HepG2 (cell line): Measurements from ENCODE around the gene HSF4. TPM values are rescaled to one million over a fixed set of nuclear protein-coding genes. Genes with fewer than 3 reads are reported as not detected.

ENCODE experiments used
- EED ChIP-seq: sonication (generic); formaldehyde crosslinking; IDR thresholded peaks from 2 replicates; pipeline ENCODE4 v1.5.0; 2020; ENCODE audit warnings: mild to moderate bottlenecking, missing genetic modification reagents
- KDM5B ChIP-seq: sonication (generic); formaldehyde crosslinking; IDR thresholded peaks from 2 replicates; pipeline ENCODE4 v1.4.0; 2020; ENCODE audit warnings: missing genetic modification reagents, mild to moderate bottlenecking, borderline replicate concordance
- MZF1 ChIP-seq: sonication (generic); formaldehyde crosslinking; IDR thresholded peaks from 2 replicates; pipeline ENCODE4 v1.8.1; 2023; ENCODE audit warnings: mild to moderate bottlenecking, missing genetic modification reagents, borderline replicate concordance
- NFKBIZ ChIP-seq: IDR thresholded peaks from 2 replicates; pipeline ENCODE4 v1.6.1; 2018; ENCODE audit warnings: missing genetic modification reagents, missing compliant biosample characterization
- PHF21A ChIP-seq: sonication (generic); formaldehyde crosslinking; IDR thresholded peaks from 2 replicates; pipeline ENCODE4 v1.5.0; 2020; ENCODE audit warnings: mild to moderate bottlenecking, missing genetic modification reagents
- RXRA ChIP-seq: sonication (generic); formaldehyde crosslinking; IDR thresholded peaks from 2 replicates; pipeline ENCODE4 v1.5.1; 2020; ENCODE audit warnings: missing genetic modification reagents
- ZNF567 ChIP-seq: sonication (generic); formaldehyde crosslinking; IDR thresholded peaks from 2 replicates; pipeline ENCODE4 v1.8.1; 2023; ENCODE audit warnings: mild to moderate bottlenecking, missing genetic modification reagents, borderline replicate concordance
- ZNF883 ChIP-seq: sonication (generic); formaldehyde crosslinking; IDR thresholded peaks from 2 replicates; pipeline ENCODE4 v1.5.1; 2020; ENCODE audit warnings: mild to moderate bottlenecking, missing genetic modification reagents; ENCODE audit errors: not compliant biosample characterization
- polyA plus RNA-seq, 8 experiments: library from polyadenylated mRNA; depleted of rRNA in 3 of 8; stranded (reverse) in 7 of 8; unstranded in 1 of 8; fragments of >200 nt; fragmentation: Illumina TruSeq in 4 of 8; extraction: Trizol in 4 of 8; gene quantifications; 2 replicates each; pipeline versions ENCODE4 v1.2.1 to v1.2.3, GENCODE V29; 2011 to 2016; ENCODE audit warnings: low read depth in 4 of 8, missing spikeins in 1 of 8, mixed read lengths in 1 of 8; ENCODE audit not compliant: insufficient read depth in 1 of 8
- total RNA-seq, 5 experiments: library from RNA; depleted of rRNA; stranded (reverse); fragments of >200 nt; fragmentation: Illumina TruSeq; extraction: Trizol; gene quantifications; 2 replicates each; pipeline ENCODE4 v1.2.3, GENCODE V29; 2016; ENCODE audit warnings: low read depth in 1 of 5
- TF ChIP-seq, protein P1 (sequence below): sonication (generic); formaldehyde crosslinking; conservative IDR thresholded peaks from 2 replicates; pipeline ENCODE4 v1.5.0; 2020; ENCODE audit warnings: missing genetic modification reagents
- TF ChIP-seq, protein P2 (sequence below), 2 experiments: sonication (generic) in 1 of 2; formaldehyde crosslinking in 1 of 2; IDR thresholded peaks; 2 replicates each; pipeline versions ENCODE4 v1.4.0 to v1.6.1; 2016 to 2020; ENCODE audit warnings: borderline replicate concordance in 1 of 2, low read depth in 1 of 2, mild to moderate bottlenecking in 1 of 2, missing genetic modification reagents in 1 of 2
- TF ChIP-seq, protein P3 (sequence below): sonication (generic); formaldehyde crosslinking; IDR thresholded peaks from 2 replicates; pipeline ENCODE4 v1.4.0; 2020; ENCODE audit warnings: missing genetic modification reagents
- TF ChIP-seq, protein P4 (sequence below): sonication (generic); formaldehyde crosslinking; IDR thresholded peaks from 2 replicates; pipeline ENCODE4 v1.5.0; 2020; ENCODE audit warnings: missing genetic modification reagents
- TF ChIP-seq, protein P5 (sequence below): sonication (generic); formaldehyde crosslinking; IDR thresholded peaks from 2 replicates; pipeline ENCODE4 v1.4.0; 2020; ENCODE audit warnings: missing genetic modification reagents
- TF ChIP-seq, protein P6 (sequence below): sonication (generic); IDR thresholded peaks from 2 replicates; pipeline ENCODE4 v1.6.1; 2016; ENCODE audit warnings: low read depth, borderline replicate concordance

The HSF4 gene
- total and polyA plus RNA-seq, 2 of the 13 experiments (the other 11 are each of a cell fraction or from before 2014, with no cell fraction given), result 3.5 to 16.9 TPM

DNA sequence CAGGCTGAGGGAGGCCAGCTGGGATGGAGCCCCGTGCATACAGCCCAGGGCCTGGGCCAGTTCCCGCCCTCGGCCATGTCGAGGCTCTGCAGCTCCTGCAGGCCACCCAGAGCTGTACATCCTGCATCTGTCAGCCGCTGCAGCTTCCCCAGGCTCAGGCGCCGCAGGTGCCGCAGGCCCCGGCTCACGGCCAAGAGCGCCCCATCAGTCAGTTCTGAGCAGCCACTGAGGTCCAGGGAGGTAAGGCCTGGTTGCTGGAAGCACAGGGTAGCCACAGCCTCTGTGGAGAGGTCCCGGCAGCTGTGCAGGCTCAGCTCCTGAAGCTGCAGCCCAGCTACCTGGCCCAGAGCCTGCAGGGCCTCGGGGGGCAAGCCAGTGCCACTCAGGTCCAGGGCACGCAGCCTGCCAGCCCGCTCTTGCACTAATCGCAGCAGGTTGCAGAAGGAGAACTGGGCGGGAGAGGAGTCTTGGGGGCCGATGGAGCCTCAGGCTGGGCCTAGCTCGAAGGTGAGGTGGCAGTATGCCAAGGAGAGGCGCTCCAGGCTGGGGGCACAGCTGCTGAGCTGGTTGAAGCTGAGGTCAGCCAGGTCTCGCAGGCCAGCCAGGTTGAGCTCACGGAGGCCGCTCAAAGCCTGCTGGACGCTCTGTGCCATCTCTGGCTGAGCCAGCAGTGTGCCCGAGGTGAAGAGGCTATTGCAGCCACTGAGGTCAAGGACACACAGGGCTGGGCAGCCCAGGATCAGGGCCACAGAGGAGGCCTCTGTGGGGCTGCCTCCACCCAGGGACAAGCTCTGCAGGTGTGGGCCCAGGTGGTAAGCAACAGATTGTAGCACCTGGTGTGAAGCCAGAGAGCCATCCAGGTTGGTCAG lies 45.8 kb downstream of the HSF4 start (continued):
- TF ChIP-seq, protein P1, sequence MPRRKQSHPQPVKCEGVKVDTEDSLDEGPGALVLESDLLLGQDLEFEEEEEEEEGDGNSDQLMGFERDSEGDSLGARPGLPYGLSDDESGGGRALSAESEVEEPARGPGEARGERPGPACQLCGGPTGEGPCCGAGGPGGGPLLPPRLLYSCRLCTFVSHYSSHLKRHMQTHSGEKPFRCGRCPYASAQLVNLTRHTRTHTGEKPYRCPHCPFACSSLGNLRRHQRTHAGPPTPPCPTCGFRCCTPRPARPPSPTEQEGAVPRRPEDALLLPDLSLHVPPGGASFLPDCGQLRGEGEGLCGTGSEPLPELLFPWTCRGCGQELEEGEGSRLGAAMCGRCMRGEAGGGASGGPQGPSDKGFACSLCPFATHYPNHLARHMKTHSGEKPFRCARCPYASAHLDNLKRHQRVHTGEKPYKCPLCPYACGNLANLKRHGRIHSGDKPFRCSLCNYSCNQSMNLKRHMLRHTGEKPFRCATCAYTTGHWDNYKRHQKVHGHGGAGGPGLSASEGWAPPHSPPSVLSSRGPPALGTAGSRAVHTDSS (CRISPR knock-in tag), result no peak
- no peak for TF ChIP-seq PHF21A
- TF ChIP-seq, protein P2, sequence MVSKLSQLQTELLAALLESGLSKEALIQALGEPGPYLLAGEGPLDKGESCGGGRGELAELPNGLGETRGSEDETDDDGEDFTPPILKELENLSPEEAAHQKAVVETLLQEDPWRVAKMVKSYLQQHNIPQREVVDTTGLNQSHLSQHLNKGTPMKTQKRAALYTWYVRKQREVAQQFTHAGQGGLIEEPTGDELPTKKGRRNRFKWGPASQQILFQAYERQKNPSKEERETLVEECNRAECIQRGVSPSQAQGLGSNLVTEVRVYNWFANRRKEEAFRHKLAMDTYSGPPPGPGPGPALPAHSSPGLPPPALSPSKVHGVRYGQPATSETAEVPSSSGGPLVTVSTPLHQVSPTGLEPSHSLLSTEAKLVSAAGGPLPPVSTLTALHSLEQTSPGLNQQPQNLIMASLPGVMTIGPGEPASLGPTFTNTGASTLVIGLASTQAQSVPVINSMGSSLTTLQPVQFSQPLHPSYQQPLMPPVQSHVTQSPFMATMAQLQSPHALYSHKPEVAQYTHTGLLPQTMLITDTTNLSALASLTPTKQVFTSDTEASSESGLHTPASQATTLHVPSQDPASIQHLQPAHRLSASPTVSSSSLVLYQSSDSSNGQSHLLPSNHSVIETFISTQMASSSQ (IDR thresholded peaks at IDR 0.05; ENCODE audit: low read depth), result no peak
- TF ChIP-seq, protein P2 (CRISPR knock-in tag; IDR thresholded peaks at IDR 0.05; ENCODE audit: borderline replicate concordance), result no peak
- TF ChIP-seq RXRA (CRISPR knock-in tag), result peak; percentile 86
- TF ChIP-seq ZNF883 (CRISPR knock-in tag), result peak; percentile 57
- TF ChIP-seq, protein P3, sequence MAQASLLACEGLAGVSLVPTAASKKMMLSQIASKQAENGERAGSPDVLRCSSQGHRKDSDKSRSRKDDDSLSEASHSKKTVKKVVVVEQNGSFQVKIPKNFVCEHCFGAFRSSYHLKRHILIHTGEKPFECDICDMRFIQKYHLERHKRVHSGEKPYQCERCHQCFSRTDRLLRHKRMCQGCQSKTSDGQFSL (CRISPR knock-in tag), result no peak
- no peak for TF ChIP-seq EED
- no peak for TF ChIP-seq ZNF567
- no peak for TF ChIP-seq MZF1 (CRISPR knock-in tag)
- TF ChIP-seq, protein P4, sequence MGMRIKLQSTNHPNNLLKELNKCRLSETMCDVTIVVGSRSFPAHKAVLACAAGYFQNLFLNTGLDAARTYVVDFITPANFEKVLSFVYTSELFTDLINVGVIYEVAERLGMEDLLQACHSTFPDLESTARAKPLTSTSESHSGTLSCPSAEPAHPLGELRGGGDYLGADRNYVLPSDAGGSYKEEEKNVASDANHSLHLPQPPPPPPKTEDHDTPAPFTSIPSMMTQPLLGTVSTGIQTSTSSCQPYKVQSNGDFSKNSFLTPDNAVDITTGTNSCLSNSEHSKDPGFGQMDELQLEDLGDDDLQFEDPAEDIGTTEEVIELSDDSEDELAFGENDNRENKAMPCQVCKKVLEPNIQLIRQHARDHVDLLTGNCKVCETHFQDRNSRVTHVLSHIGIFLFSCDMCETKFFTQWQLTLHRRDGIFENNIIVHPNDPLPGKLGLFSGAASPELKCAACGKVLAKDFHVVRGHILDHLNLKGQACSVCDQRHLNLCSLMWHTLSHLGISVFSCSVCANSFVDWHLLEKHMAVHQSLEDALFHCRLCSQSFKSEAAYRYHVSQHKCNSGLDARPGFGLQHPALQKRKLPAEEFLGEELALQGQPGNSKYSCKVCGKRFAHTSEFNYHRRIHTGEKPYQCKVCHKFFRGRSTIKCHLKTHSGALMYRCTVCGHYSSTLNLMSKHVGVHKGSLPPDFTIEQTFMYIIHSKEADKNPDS (CRISPR knock-in tag), result 0 out of 2 replicates have a peak, but pooled peaks have one; percentile 54
- no peak for TF ChIP-seq NFKBIZ (CRISPR knock-in tag)
- TF ChIP-seq, protein P5, sequence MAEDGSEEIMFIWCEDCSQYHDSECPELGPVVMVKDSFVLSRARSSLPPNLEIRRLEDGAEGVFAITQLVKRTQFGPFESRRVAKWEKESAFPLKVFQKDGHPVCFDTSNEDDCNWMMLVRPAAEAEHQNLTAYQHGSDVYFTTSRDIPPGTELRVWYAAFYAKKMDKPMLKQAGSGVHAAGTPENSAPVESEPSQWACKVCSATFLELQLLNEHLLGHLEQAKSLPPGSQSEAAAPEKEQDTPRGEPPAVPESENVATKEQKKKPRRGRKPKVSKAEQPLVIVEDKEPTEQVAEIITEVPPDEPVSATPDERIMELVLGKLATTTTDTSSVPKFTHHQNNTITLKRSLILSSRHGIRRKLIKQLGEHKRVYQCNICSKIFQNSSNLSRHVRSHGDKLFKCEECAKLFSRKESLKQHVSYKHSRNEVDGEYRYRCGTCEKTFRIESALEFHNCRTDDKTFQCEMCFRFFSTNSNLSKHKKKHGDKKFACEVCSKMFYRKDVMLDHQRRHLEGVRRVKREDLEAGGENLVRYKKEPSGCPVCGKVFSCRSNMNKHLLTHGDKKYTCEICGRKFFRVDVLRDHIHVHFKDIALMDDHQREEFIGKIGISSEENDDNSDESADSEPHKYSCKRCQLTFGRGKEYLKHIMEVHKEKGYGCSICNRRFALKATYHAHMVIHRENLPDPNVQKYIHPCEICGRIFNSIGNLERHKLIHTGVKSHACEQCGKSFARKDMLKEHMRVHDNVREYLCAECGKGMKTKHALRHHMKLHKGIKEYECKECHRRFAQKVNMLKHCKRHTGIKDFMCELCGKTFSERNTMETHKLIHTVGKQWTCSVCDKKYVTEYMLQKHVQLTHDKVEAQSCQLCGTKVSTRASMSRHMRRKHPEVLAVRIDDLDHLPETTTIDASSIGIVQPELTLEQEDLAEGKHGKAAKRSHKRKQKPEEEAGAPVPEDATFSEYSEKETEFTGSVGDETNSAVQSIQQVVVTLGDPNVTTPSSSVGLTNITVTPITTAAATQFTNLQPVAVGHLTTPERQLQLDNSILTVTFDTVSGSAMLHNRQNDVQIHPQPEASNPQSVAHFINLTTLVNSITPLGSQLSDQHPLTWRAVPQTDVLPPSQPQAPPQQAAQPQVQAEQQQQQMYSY (CRISPR knock-in tag), result no peak
- TF ChIP-seq, protein P6, sequence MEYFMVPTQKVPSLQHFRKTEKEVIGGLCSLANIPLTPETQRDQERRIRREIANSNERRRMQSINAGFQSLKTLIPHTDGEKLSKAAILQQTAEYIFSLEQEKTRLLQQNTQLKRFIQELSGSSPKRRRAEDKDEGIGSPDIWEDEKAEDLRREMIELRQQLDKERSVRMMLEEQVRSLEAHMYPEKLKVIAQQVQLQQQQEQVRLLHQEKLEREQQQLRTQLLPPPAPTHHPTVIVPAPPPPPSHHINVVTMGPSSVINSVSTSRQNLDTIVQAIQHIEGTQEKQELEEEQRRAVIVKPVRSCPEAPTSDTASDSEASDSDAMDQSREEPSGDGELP, result no peak
- TF ChIP-seq KDM5B (CRISPR knock-in tag), result no peak
